Calu3 (cell line): ENCODE data around the gene TEX51. TPM values are rescaled to one million over a fixed set of nuclear protein-coding genes. Genes with fewer than 3 reads are reported as not detected.

Experiments used
- BruUV-seq: library from RNA; stranded (reverse); fragments of 400-500 nt; replicated peaks from 2 replicates; lab custom pipeline; 2021; lab: Mats Ljungman, UMichigan
- CTCF ChIA-PET: fragments of 300-600 bp; sonication (Branson Sonifier 250); formaldehyde crosslinking; loops from one replicate; lab custom pipeline; 2022; ENCODE audit warnings: antibody characterized with exemption; lab: Charles Lee
- DNase-seq: peaks from one replicate; pipeline ENCODE4 v3.0.0; 2022
- H3K27ac Mint-ChIP-seq: one replicate; pipeline ENCODE4 v1.8.0; 2022; ENCODE audit warnings: mixed read lengths; ENCODE audit not compliant: unreplicated experiment
- H3K27me3 Mint-ChIP-seq: one replicate; pipeline ENCODE4 v1.8.0; 2022; ENCODE audit warnings: mixed read lengths; ENCODE audit not compliant: unreplicated experiment
- H3K36me3 Mint-ChIP-seq: one replicate; pipeline ENCODE4 v1.8.0; 2022; ENCODE audit warnings: mild to moderate bottlenecking, moderate library complexity, mixed read lengths; ENCODE audit not compliant: insufficient read depth, unreplicated experiment
- H3K4me1 Mint-ChIP-seq: one replicate; pipeline ENCODE4 v1.8.0; 2022; ENCODE audit warnings: mild to moderate bottlenecking, low read depth, mixed read lengths; ENCODE audit not compliant: unreplicated experiment
- H3K4me3 Mint-ChIP-seq: one replicate; pipeline ENCODE4 v1.8.0; 2022; ENCODE audit warnings: mild to moderate bottlenecking, low read depth, moderate library complexity, mixed read lengths; ENCODE audit not compliant: unreplicated experiment
- H3K9me3 Mint-ChIP-seq: one replicate; pipeline ENCODE4 v1.8.0; 2022; ENCODE audit warnings: low read depth, mixed read lengths; ENCODE audit not compliant: unreplicated experiment
- CTCF ChIP-seq: fragments of 200-600 bp; IDR thresholded peaks from one replicate; pipeline ENCODE4 v1.8.0; 2022; ENCODE audit warnings: antibody characterized with exemption; ENCODE audit not compliant: unreplicated experiment
- intact Hi-C: fragments of 100-400 bp; cut with micrococcal nuclease; formaldehyde crosslinking; loops from one replicate; pipeline ENCODE4 v1.10.0; 2022; ENCODE audit not compliant: unreplicated experiment
- total RNA-seq: library from RNA; stranded (reverse); gene quantifications from 2 replicates; pipeline ENCODE4 v1.2.3, GENCODE V29; 2022

The TEX51 gene
- total RNA-seq, 1 experiment from 2014 or later = not detected

GRCh38 chr2:126911111-126911796, 12.6 kb downstream of the TEX51 start:
- H3K9me3 Mint-ChIP-seq = no peaks in the 10 kb centered on the region
- no peaks in the 10 kb centered on the region for H3K4me1 Mint-ChIP-seq
- CTCF ChIA-PET = no interaction called here
- intact Hi-C loops = no loop called here
- H3K27me3 Mint-ChIP-seq = peaks cover 29% of the 10 kb centered on the region
- no peak for DNase-seq
- no peaks in the 10 kb centered on the region for H3K36me3 Mint-ChIP-seq
- TF ChIP-seq CTCF = no peak
- no peak overlapping the region for H3K27ac Mint-ChIP-seq
- H3K4me3 Mint-ChIP-seq = no peak overlapping the region
- BruUV-seq = no TSS peak

- DNase-seq = no peak
- no peaks in the 10 kb centered on the region for H3K36me3 Mint-ChIP-seq
- H3K27me3 Mint-ChIP-seq = peaks cover 31% of the 10 kb centered on the region
- BruUV-seq = no TSS peak
- CTCF ChIA-PET = no interaction called here
- H3K27ac Mint-ChIP-seq = no peak overlapping the region
- no peak overlapping the region for H3K4me3 Mint-ChIP-seq
- intact Hi-C loops = no loop called here
- H3K9me3 Mint-ChIP-seq = no peaks in the 10 kb centered on the region
- H3K4me1 Mint-ChIP-seq = no peaks in the 10 kb centered on the region
- no peak for TF ChIP-seq CTCF
Observed at GRCh38 chr2:126912201-126912600, 13.5 kb downstream of the TEX51 start.

GRCh38 chr2:126913329-126913728, 14.6 kb downstream of the TEX51 start:
- no TSS peak for BruUV-seq
- CTCF ChIA-PET = no interaction called here
- no peak overlapping the region for H3K27ac Mint-ChIP-seq
- H3K27me3 Mint-ChIP-seq = peaks cover 19% of the 10 kb centered on the region
- TF ChIP-seq CTCF = no peak
- no peaks in the 10 kb centered on the region for H3K36me3 Mint-ChIP-seq
- H3K4me1 Mint-ChIP-seq = no peaks in the 10 kb centered on the region
- no peak for DNase-seq
- intact Hi-C loops = no loop called here
- H3K9me3 Mint-ChIP-seq = no peaks in the 10 kb centered on the region
- H3K4me3 Mint-ChIP-seq = no peak overlapping the region

- intact Hi-C loops = no loop called here
- no peak for DNase-seq
- H3K36me3 Mint-ChIP-seq = no peaks in the 10 kb centered on the region
- H3K27ac Mint-ChIP-seq = no peak overlapping the region
- CTCF ChIA-PET = no interaction called here
- no peaks in the 10 kb centered on the region for H3K4me1 Mint-ChIP-seq
- H3K4me3 Mint-ChIP-seq = no peak overlapping the region
- no TSS peak for BruUV-seq
- H3K9me3 Mint-ChIP-seq = no peaks in the 10 kb centered on the region
- H3K27me3 Mint-ChIP-seq = peaks cover 17% of the 10 kb centered on the region
- TF ChIP-seq CTCF = no peak
Observed at GRCh38 chr2:126913881-126914615, 15.4 kb downstream of the TEX51 start.
